Keratinocyte (primary cell): ENCODE results near the gene STK26. TPM values are rescaled to one million over a fixed set of nuclear protein-coding genes. Genes with fewer than 3 reads are reported as not detected.
A peak's percentile ranks its signal among the peaks of the same experiment; 100 is the strongest.

Experiments
- DNase-seq: peaks from one replicate; pipeline ENCODE4 v3.0.0-alpha.2; 2011; ENCODE audit warnings: low read depth, missing footprints, low spot score
- FAIRE-seq: peaks from 2 replicates; lab custom pipeline; 2011; peaks lifted over from hg19 to GRCh38; lab: Jason Lieb, UNC
- H2AFZ ChIP-seq: 2 replicates; pipeline ENCODE4 v1.6.0; 2012; ENCODE audit warnings: low read length, control low read depth, inconsistent platforms; ENCODE audit not compliant: control insufficient read depth
- H3K27ac ChIP-seq: 2 replicates; pipeline ENCODE4 v1.5.1; 2011; ENCODE audit warnings: low read length; ENCODE audit not compliant: control insufficient read depth, insufficient read depth
- H3K27me3 ChIP-seq: 3 replicates; pipeline ENCODE4 v1.6.0; 2011; ENCODE audit warnings: low read length; ENCODE audit not compliant: control insufficient read depth, insufficient read depth; ENCODE audit errors: extremely low read depth
- H3K36me3 ChIP-seq, 2 experiments: 2 replicates in 1 of 2; 3 replicates in 1 of 2; pipeline ENCODE4 v1.5.1; 2011; ENCODE audit warnings: low read length in 2 of 2, mild to moderate bottlenecking in 1 of 2; ENCODE audit not compliant: control insufficient read depth in 2 of 2, insufficient read depth in 2 of 2; ENCODE audit errors: extremely low read depth in 1 of 2
- H3K4me1 ChIP-seq: 3 replicates; pipeline ENCODE4 v1.5.1; 2011; ENCODE audit warnings: low read length; ENCODE audit not compliant: control insufficient read depth, insufficient read depth; ENCODE audit errors: extremely low read depth
- H3K4me2 ChIP-seq: 3 replicates; pipeline ENCODE4 v1.6.0; 2011; ENCODE audit warnings: low read depth, low read length; ENCODE audit not compliant: control insufficient read depth, insufficient read depth; ENCODE audit errors: extremely low read depth
- H3K4me3 ChIP-seq, 3 experiments: fragments of 200-600 bp in 1 of 3; sonication (generic) in 1 of 3; 2 replicates in 2 of 3; 3 replicates in 1 of 3; pipeline ENCODE4 v1.5.1; 2011 to 2016; ENCODE audit warnings: low read length in 3 of 3, mild to moderate bottlenecking in 3 of 3, control low read depth in 2 of 3, inconsistent platforms in 1 of 3, low read depth in 1 of 3, mixed read lengths in 1 of 3, mixed run types in 1 of 3, moderate library complexity in 1 of 3; ENCODE audit not compliant: control insufficient read depth in 2 of 3, insufficient read depth in 2 of 3; ENCODE audit errors: extremely low read depth in 1 of 3
- H3K79me2 ChIP-seq: 2 replicates; pipeline ENCODE4 v1.6.0; 2012; ENCODE audit warnings: low read length; ENCODE audit not compliant: control insufficient read depth, insufficient read depth
- H3K9ac ChIP-seq: 3 replicates; pipeline ENCODE4 v1.6.0; 2011; ENCODE audit warnings: low read length; ENCODE audit not compliant: control insufficient read depth, insufficient read depth; ENCODE audit errors: extremely low read depth
- H3K9me1 ChIP-seq: 3 replicates; pipeline ENCODE4 v1.6.0; 2011; ENCODE audit warnings: low read length; ENCODE audit not compliant: control insufficient read depth, insufficient read depth; ENCODE audit errors: extremely low read depth
- H3K9me3 ChIP-seq: 2 replicates; pipeline ENCODE4 v1.5.1; 2012; ENCODE audit warnings: low read depth, low read length; ENCODE audit not compliant: control insufficient read depth
- H4K20me1 ChIP-seq: 3 replicates; pipeline ENCODE4 v1.6.0; 2011; ENCODE audit warnings: low read length; ENCODE audit not compliant: control insufficient read depth, insufficient read depth; ENCODE audit errors: extremely low read depth
- CTCF ChIP-seq, 3 experiments: IDR thresholded peaks in 1 of 3; conservative IDR thresholded peaks in 1 of 3; optimal IDR thresholded peaks in 1 of 3; 2 replicates in 2 of 3; 3 replicates in 1 of 3; pipeline versions ENCODE3 to v1.5.1; 2011; ENCODE audit warnings: low read length in 3 of 3, mild to moderate bottlenecking in 3 of 3, moderate library complexity in 2 of 3, control low read depth in 1 of 3, inconsistent platforms in 1 of 3; ENCODE audit not compliant: insufficient read depth in 2 of 3; ENCODE audit errors: extremely low read depth in 1 of 3
- EZH2 ChIP-seq: IDR thresholded peaks from one replicate; pipeline ENCODE4 v1.6.1; 2012; ENCODE audit warnings: inconsistent platforms, mild to moderate bottlenecking, low read length, moderate library complexity
- dilution Hi-C: fragments of 300-500 bp; cut with MboI; formaldehyde crosslinking; loops from one replicate; pipeline ENCODE4 v1.7.0; 2020; ENCODE audit warnings: low sequenced_read_pairs; ENCODE audit not compliant: extremely low pct_ligation_motif_present
- polyA plus RNA-seq, 5 experiments: library from polyadenylated mRNA; depleted of rRNA in 3 of 5; stranded (reverse) in 3 of 5; stranded (forward) in 1 of 5; unstranded in 1 of 5; fragments of >200 nt; gene quantifications; 1 replicate in 1 of 5; 2 replicates in 3 of 5; 3 replicates in 1 of 5; pipeline versions ENCODE4 v1.2.1 to v1.2.3, GENCODE V29; 2011 to 2012; ENCODE audit warnings: missing spikeins in 2 of 5, low read depth in 1 of 5, low replicate concordance in 1 of 5

STK26 gene
- polyA plus RNA-seq, 1 donor (not counting 4 experiments of a cell fraction or from before 2014, with no cell fraction given) = 32.3 TPM

GRCh38 chrX:132068405-132068804 is 45.3 kb downstream of the STK26 start:
- DNase-seq (peak; percentile 4), FAIRE-seq (no peak)
- Histone ChIP-seq H2AFZ (no peak overlapping the region), H3K79me2 (no peaks in the 10 kb centered on the region), H3K4me1 (peaks cover 8% of the 10 kb centered on the region), H3K27ac (peak overlapping the region; percentile 34), H3K36me3 (no peaks in the 10 kb centered on the region), H3K4me2 (no peak overlapping the region), H3K9me3 (no peaks in the 10 kb centered on the region), H3K4me3 (no peak overlapping the region), H3K27me3 (no peaks in the 10 kb centered on the region), H4K20me1 (no peaks in the 10 kb centered on the region), H3K9me1 (no peaks in the 10 kb centered on the region), H3K9ac (no peak overlapping the region)
- TF ChIP-seq EZH2 (no peak), CTCF (optimal IDR thresholded peaks at IDR 0.05 in 1 of 3, IDR thresholded peaks at IDR 0.05 in 1 of 3, conservative IDR thresholded peaks at IDR 0.05 in 1 of 3; ENCODE audit: extremely low read depth in 1 of 3, insufficient read depth in 2 of 3, low read length in 3 of 3) (no peak)
- dilution Hi-C loops = no loop called here

- Histone ChIP-seq H3K79me2 (no peaks in the 10 kb centered on the region), H3K4me2 (no peak overlapping the region), H3K27me3 (no peaks in the 10 kb centered on the region), H3K36me3 (no peaks in the 10 kb centered on the region), H3K27ac (no peak overlapping the region), H3K9me1 (no peaks in the 10 kb centered on the region), H3K4me3 (no peak overlapping the region), H3K4me1 (peaks cover 8% of the 10 kb centered on the region), H4K20me1 (no peaks in the 10 kb centered on the region), H2AFZ (no peak overlapping the region), H3K9ac (no peak overlapping the region), H3K9me3 (no peaks in the 10 kb centered on the region)
- TF ChIP-seq CTCF (optimal IDR thresholded peaks at IDR 0.05 in 1 of 3, IDR thresholded peaks at IDR 0.05 in 1 of 3, conservative IDR thresholded peaks at IDR 0.05 in 1 of 3; ENCODE audit: extremely low read depth in 1 of 3, insufficient read depth in 2 of 3, low read length in 3 of 3) (no peak), EZH2 (no peak)
- DNase-seq (no peak), FAIRE-seq (no peak)
- dilution Hi-C loops = no loop called here
These were observed 48.2 kb downstream of the STK26 start for GRCh38 chrX:132071254-132071653.
